ENCODE results near the gene HMX3.

The HMX3 gene

GRCh38 chr10:123134915-123135414, 805 bp upstream of the HMX3 start:
- no peak for FAIRE-seq

GRCh38 chr10:123136221-123136805, 543 bp downstream of the HMX3 start:
- FAIRE-seq: no peak

- no peak for FAIRE-seq
Observed at GRCh38 chr10:123136806-123137642, 1.3 kb downstream of the HMX3 start.

- FAIRE-seq: no peak
Observed at GRCh38 chr10:123139165-123139520, 3.4 kb downstream of the HMX3 start.

GRCh38 chr10:123139521-123140163, 3.9 kb downstream of the HMX3 start:
- no peak for FAIRE-seq

GRCh38 chr10:123140164-123140982, 4.6 kb downstream of the HMX3 start:
- no peak for FAIRE-seq

- no peak for FAIRE-seq
Observed at GRCh38 chr10:123140983-123141390, 5.2 kb downstream of the HMX3 start.

GRCh38 chr10:123141791-123142700, 6.3 kb downstream of the HMX3 start:
- FAIRE-seq: no peak

GRCh38 chr10:123142701-123143161, 7.0 kb downstream of the HMX3 start:
- no peak for FAIRE-seq

- no peak for FAIRE-seq
Observed at GRCh38 chr10:123143162-123143824, 7.5 kb downstream of the HMX3 start.

- FAIRE-seq: no peak
Observed at GRCh38 chr10:123143825-123144168, 8.0 kb downstream of the HMX3 start.

- FAIRE-seq: no peak
Observed at GRCh38 chr10:123144697-123145541, 9.1 kb downstream of the HMX3 start.

GRCh38 chr10:123145542-123146012, 9.8 kb downstream of the HMX3 start:
- no peak for FAIRE-seq

- FAIRE-seq: no peak
Observed at GRCh38 chr10:123146013-123146893, 10.5 kb downstream of the HMX3 start.

GRCh38 chr10:123146894-123147634, 11.3 kb downstream of the HMX3 start:
- FAIRE-seq: no peak

- FAIRE-seq: no peak
Observed at GRCh38 chr10:123147635-123148413, 12.1 kb downstream of the HMX3 start, which contains the start of gene HMX2. TSS of gene HMX2 (plus strand) at chr10:123148136. CDS start at chr10:123148379, 243 bp downstream.

Data from endometrium (tissue), 2 donors.